K562 (cell line): Measurements from ENCODE around the gene SFXN3. TPM values are rescaled to one million over a fixed set of nuclear protein-coding genes. Genes with fewer than 3 reads are reported as not detected.

Experiments
- ARHGAP35 ChIP-seq: fragments of 450-650 bp; IDR thresholded peaks from 2 replicates; pipeline ENCODE4 v1.6.1; 2018; ENCODE audit not compliant: partially characterized antibody
- BRD9 ChIP-seq: fragments of 450-650 bp; IDR thresholded peaks from 2 replicates; pipeline ENCODE4 v1.6.1; 2018; ENCODE audit warnings: low read depth; ENCODE audit not compliant: partially characterized antibody
- EGR1 ChIP-seq: fragments of 450-650 bp; conservative IDR thresholded peaks from 2 replicates; pipeline ENCODE4 v1.6.1; 2017; ENCODE audit warnings: mild to moderate bottlenecking
- HDAC1 ChIP-seq, 2 experiments: fragments of 450-650 bp; IDR thresholded peaks; 2 replicates each; pipeline ENCODE4 v1.6.1; 2016 to 2017; ENCODE audit warnings: inconsistent platforms in 1 of 2, mild to moderate bottlenecking in 1 of 2, moderate library complexity in 1 of 2
- HDAC2 ChIP-seq: fragments of 450-650 bp; IDR thresholded peaks from 2 replicates; pipeline ENCODE4 v1.6.1; 2016; ENCODE audit warnings: mild to moderate bottlenecking
- JUN ChIP-seq, 2 experiments: sonication (generic) in 1 of 2; formaldehyde crosslinking in 1 of 2; IDR thresholded peaks; 2 replicates each; pipeline versions ENCODE4 v1.6.1 to v1.8.0; 2012 to 2022; ENCODE audit warnings: borderline replicate concordance in 2 of 2, mild to moderate bottlenecking in 2 of 2, improper control_type of control experiment in 1 of 2, low read depth in 1 of 2, low read length in 1 of 2, missing genetic modification reagents in 1 of 2
- L3MBTL2 ChIP-seq: fragments of 450-650 bp; IDR thresholded peaks from 2 replicates; pipeline ENCODE4 v1.6.1; 2016; ENCODE audit warnings: mild to moderate bottlenecking, moderate library complexity
- POLR2A ChIP-seq: fragments of 450-650 bp; conservative IDR thresholded peaks from 2 replicates; pipeline ENCODE4 v1.6.1; 2016
- RAD51 ChIP-seq: fragments of 450-650 bp; IDR thresholded peaks from 2 replicates; pipeline ENCODE4 v1.7.1; 2016; ENCODE audit warnings: low read depth, mild to moderate bottlenecking, borderline replicate concordance
- RCOR1 ChIP-seq, 2 experiments: IDR thresholded peaks; 2 replicates each; pipeline ENCODE4 v1.6.1; 2012; ENCODE audit warnings: low read depth in 2 of 2, low read length in 2 of 2, borderline replicate concordance in 1 of 2, improper control_type of control experiment in 1 of 2
- SMAD4 ChIP-seq: fragments of 250-450 bp; sonication (Bioruptor Pico); conservative IDR thresholded peaks from 2 replicates; pipeline ENCODE4 v1.8.0; 2021; ENCODE audit warnings: inconsistent platforms, mild to moderate bottlenecking, moderate library complexity
- SNRNP70 ChIP-seq: fragments of 200-400 bp; formaldehyde crosslinking; optimal IDR thresholded peaks from 2 replicates; pipeline ENCODE3; 2017; ENCODE audit warnings: low read depth, low read length
- SP1 ChIP-seq: sonication (generic); formaldehyde crosslinking; IDR thresholded peaks from 2 replicates; pipeline ENCODE4 v1.8.1; 2022; ENCODE audit warnings: mild to moderate bottlenecking, missing genetic modification reagents
- SRF ChIP-seq, 2 experiments: fragments of 250-450, 450-650 bp in 1 of 2; sonication (Bioruptor Pico) in 1 of 2; sonication (generic) in 1 of 2; formaldehyde crosslinking; IDR thresholded peaks; 2 replicates each; pipeline versions ENCODE4 v1.5.0 to v1.5.1; 2020 to 2022; ENCODE audit warnings: mild to moderate bottlenecking in 1 of 2, missing genetic modification reagents in 1 of 2
- VEZF1 ChIP-seq: fragments of 200-800 bp; sonication (Bioruptor generic); IDR thresholded peaks from 2 replicates; pipeline ENCODE4 v1.6.1; 2017; ENCODE audit warnings: missing genetic modification characterization, missing compliant biosample characterization
- YY1 ChIP-seq, 3 experiments: IDR thresholded peaks; 2 replicates each; pipeline ENCODE4 v1.6.1; 2011; ENCODE audit warnings: low read length in 2 of 3, mild to moderate bottlenecking in 2 of 3, moderate library complexity in 2 of 3, borderline replicate concordance in 1 of 3, control low read depth in 1 of 3, low read depth in 1 of 3; ENCODE audit not compliant: insufficient read depth in 3 of 3, insufficient replicate concordance in 2 of 3, control insufficient read depth in 1 of 3, insufficient read length in 1 of 3; ENCODE audit errors: extremely low read depth in 1 of 3
- ZNF217 ChIP-seq: sonication (generic); formaldehyde crosslinking; IDR thresholded peaks from 2 replicates; pipeline ENCODE4 v1.8.0; 2022; ENCODE audit warnings: mild to moderate bottlenecking, missing genetic modification reagents
- ZNF699 ChIP-seq: fragments of 250-450 bp; sonication (Bioruptor Pico); IDR thresholded peaks from 2 replicates; pipeline ENCODE4 v1.8.0; 2021; ENCODE audit warnings: mild to moderate bottlenecking, moderate library complexity; ENCODE audit not compliant: insufficient replicate concordance
- ZNF740 ChIP-seq, 3 experiments: fragments of 200-800 bp in 1 of 3; sonication (Bioruptor generic) in 1 of 3; sonication (generic) in 1 of 3; formaldehyde crosslinking in 1 of 3; IDR thresholded peaks; 2 replicates each; pipeline versions ENCODE4 v1.6.1 to v1.8.0; 2016 to 2022; ENCODE audit warnings: mild to moderate bottlenecking in 2 of 3, missing compliant biosample characterization in 2 of 3, missing genetic modification characterization in 2 of 3, missing genetic modification reagents in 1 of 3
- polyA plus RNA-seq, 8 experiments: library from polyadenylated mRNA; depleted of rRNA in 4 of 8; stranded (reverse) in 5 of 8; unstranded in 3 of 8; fragments of >200 nt; fragmentation: Nextera tagmentation in 2 of 8; fragmentation: Illumina TruSeq in 1 of 8; extraction: Ambion mirVana in 2 of 8; extraction: Trizol in 1 of 8; gene quantifications; 2 replicates each; pipeline versions ENCODE4 v1.2.1 to v1.2.3, GENCODE V29; 2011 to 2014; ENCODE audit warnings: inconsistent platforms in 1 of 8, missing spikeins in 1 of 8
- total RNA-seq, 7 experiments: library from RNA; depleted of rRNA in 6 of 7; stranded (reverse); fragments of >200 nt in 6 of 7; fragmentation: Illumina TruSeq in 2 of 7; extraction: Trizol in 2 of 7; gene quantifications; 2 replicates each; pipeline versions ENCODE4 v1.2.1 to v1.2.3, GENCODE V29; 2011 to 2021; ENCODE audit warnings: low replicate concordance in 1 of 7
- TF ChIP-seq, protein P1 (sequence below): sonication (generic); formaldehyde crosslinking; IDR thresholded peaks from 2 replicates; pipeline ENCODE4 v1.5.0; 2020; ENCODE audit warnings: missing genetic modification reagents
- TF ChIP-seq, protein P2 (sequence below): fragments of 450-650 bp; IDR thresholded peaks from 2 replicates; pipeline ENCODE4 v1.6.1; 2017; ENCODE audit warnings: mild to moderate bottlenecking, moderate library complexity

The SFXN3 gene
- total and polyA plus RNA-seq, 9 of the 15 experiments (the other 6 are each of a cell fraction or from before 2014, with no cell fraction given) = 0.24 to 4.6 (median 0.86) TPM

DNA sequence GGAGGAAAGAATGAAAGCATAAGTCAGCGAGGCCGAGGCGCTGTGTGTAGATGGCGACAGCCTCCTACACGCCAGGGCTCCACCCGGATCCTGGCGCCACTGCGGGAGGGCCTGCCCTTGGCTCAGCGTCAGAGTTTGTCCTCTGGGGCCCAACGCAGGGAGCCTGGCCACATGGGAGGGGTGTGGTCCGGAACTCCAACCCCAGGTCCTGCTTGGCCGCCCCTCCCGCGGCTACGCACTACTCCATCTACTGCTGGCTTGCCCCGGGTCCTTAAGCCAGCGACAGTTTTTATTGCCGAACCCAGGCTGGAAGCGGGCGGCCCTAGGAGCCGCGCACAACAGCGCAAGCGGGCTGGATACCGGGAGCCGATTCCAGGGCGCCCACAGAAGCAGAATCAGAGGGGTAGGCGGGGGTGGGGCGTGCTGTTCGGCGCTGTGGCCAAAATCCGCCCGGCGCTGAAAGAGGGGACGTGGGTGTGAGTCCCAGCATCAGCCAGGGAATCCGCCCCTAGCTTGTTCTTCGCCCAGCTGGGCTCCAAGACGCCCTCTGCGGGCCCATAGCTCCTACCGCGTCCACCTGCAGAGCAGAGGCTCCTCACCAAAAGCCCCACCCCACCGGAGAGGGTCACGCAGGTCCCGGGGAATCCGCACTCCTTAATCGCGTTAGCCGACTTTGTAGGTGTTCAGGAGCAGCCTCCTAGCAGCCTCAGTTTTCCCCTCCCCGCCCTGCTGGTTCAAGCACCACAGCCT, 35.3 kb downstream of the SFXN3 start (continued):
- TF ChIP-seq HDAC2 (peak; percentile 72; the same call in 1 of the 2 replicates), ZNF217 (CRISPR knock-in tag) (no peak), SNRNP70 (no peak), YY1 (IDR thresholded peaks at IDR 0.05; ENCODE audit: borderline replicate concordance in 1 of 3, control insufficient read depth in 1 of 3, extremely low read depth in 1 of 3, insufficient read depth in 3 of 3, insufficient read length in 1 of 3, insufficient replicate concordance in 2 of 3, low read depth in 1 of 3, low read length in 2 of 3) (peak in 1 of 3 experiments; percentile 78), SP1 (peak; percentile 64), JUN (IDR thresholded peaks at IDR 0.05; ENCODE audit: borderline replicate concordance, low read depth, low read length) (0 out of 2 replicates have a peak, but pooled peaks have one; percentile 19), JUN (CRISPR knock-in tag; IDR thresholded peaks at IDR 0.05; ENCODE audit: borderline replicate concordance) (no peak), SMAD4 (CRISPR knock-in tag) (peak; percentile 49; the same call in 1 of the 2 replicates), BRD9 (peak; percentile 62), RCOR1 (IDR thresholded peaks at IDR 0.05; ENCODE audit: borderline replicate concordance in 1 of 2, low read depth in 2 of 2, low read length in 2 of 2) (peak in 1 of 2 experiments; percentile 38; a peak in 2 of 4 replicates), POLR2A (peak; percentile 71), L3MBTL2 (peak; percentile 48), SRF (CRISPR knock-in tag; IDR thresholded peaks at IDR 0.05) (peak in 1 of 2 experiments; percentile 20; a peak in 1 of 4 replicates), ARHGAP35 (no peak), HDAC1 (IDR thresholded peaks at IDR 0.05) (peak in 1 of 2 experiments; percentile 63; a peak in 1 of 4 replicates), EGR1 (peak; percentile 87), RAD51 (0 out of 2 replicates have a peak, but pooled peaks have one; percentile 9), ZNF699 (no peak), VEZF1 (peak; percentile 59), ZNF740 (CRISPR knock-in tag; IDR thresholded peaks at IDR 0.05) (0 out of 2 replicates have a peak, but pooled peaks have one; percentile 23), ZNF740 (tag; IDR thresholded peaks at IDR 0.05) (no peak)
- TF ChIP-seq, protein P1, sequence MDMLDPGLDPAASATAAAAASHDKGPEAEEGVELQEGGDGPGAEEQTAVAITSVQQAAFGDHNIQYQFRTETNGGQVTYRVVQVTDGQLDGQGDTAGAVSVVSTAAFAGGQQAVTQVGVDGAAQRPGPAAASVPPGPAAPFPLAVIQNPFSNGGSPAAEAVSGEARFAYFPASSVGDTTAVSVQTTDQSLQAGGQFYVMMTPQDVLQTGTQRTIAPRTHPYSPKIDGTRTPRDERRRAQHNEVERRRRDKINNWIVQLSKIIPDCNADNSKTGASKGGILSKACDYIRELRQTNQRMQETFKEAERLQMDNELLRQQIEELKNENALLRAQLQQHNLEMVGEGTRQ (CRISPR knock-in tag) = peak; percentile 25; the same call in 1 of the 2 replicates
- TF ChIP-seq, protein P2, sequence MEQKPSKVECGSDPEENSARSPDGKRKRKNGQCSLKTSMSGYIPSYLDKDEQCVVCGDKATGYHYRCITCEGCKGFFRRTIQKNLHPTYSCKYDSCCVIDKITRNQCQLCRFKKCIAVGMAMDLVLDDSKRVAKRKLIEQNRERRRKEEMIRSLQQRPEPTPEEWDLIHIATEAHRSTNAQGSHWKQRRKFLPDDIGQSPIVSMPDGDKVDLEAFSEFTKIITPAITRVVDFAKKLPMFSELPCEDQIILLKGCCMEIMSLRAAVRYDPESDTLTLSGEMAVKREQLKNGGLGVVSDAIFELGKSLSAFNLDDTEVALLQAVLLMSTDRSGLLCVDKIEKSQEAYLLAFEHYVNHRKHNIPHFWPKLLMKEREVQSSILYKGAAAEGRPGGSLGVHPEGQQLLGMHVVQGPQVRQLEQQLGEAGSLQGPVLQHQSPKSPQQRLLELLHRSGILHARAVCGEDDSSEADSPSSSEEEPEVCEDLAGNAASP = no peak
